Hematopoietic multipotent progenitor cell treated with erythropoietin and hydrocortisone succinate and interleukin-3 and kit ligand, for 15 days (in vitro differentiated cells): ENCODE results near the gene HEBP2.
"Not testable (repeated sequence)": the region's sequence is repeated elsewhere in the genome, so short reads cannot be mapped to it uniquely, and the experiment has no call there.

Experiments used
- DNase-seq: peaks from one replicate; pipeline ENCODE4 v3.0.0-alpha.2; 2015; ENCODE audit warnings: low spot score

Gene HEBP2, protein sequence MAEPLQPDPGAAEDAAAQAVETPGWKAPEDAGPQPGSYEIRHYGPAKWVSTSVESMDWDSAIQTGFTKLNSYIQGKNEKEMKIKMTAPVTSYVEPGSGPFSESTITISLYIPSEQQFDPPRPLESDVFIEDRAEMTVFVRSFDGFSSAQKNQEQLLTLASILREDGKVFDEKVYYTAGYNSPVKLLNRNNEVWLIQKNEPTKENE

DNA sequence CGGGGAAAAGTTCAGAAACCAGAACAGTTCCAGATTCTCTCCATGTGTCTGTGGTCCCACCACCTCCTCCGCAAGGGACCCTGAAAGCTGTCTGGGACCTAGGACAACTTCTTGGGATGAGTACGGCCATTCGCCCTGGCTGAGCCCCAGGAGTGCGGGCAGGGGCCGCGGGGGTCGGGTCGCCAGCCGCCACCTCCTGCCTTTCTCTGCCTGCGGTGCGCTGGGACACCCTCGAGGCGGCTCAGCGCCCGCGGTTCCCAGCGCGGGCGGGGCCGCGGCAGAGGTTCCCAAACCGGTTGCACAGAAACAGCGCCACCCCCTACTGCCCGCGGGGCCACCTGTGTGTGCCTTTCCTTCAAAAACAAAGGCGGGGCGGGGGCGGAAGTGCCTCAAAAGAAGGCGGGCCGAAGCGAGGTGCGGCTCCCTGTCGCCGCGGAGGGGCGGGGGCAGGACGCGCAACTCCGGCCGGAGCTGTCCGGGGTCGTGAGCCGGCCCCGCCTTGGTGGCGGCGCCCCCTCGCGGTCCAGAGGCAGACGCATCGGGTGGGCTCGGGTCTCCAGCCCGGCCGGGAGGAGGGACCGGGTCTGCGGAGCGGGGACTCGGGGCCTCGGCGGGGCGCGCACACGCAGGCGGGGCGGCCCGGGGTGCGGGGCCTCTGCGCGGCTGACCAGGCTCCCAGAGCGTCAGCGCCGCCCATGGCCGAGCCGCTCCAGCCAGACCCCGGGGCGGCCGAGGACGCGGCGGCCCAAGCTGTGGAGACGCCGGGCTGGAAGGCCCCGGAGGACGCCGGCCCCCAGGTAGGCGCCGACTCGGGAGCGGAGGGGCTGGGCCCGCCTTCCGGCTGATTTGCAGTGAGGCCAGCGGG is at the start of gene HEBP2:
HEBP2 (plus strand) TSS at position 423 of the 865 bp plus-strand sequence; CDS start at position 696, 273 bp downstream.
- peak; percentile 57 for DNase-seq

DNA sequence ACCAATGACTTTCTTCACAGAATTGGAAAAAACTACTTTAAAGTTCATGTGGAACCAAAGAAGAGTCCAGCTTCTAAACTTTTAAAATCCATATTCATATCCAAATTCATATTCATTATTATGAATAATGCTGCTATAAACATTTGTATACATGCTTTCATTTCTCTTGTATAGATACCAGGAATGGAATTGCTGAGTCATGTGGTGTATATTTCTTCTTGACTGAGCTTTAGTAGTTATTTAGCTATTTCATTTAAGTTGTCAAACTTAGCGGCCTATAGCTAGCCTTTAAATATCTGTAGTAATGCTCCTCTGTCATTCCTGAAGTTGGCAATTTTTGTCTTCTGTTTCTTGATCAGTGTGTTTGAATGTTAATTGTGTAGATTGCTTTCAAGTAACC is 46.1 kb upstream of the HEBP2 start:
- DNase-seq = no peak

DNA sequence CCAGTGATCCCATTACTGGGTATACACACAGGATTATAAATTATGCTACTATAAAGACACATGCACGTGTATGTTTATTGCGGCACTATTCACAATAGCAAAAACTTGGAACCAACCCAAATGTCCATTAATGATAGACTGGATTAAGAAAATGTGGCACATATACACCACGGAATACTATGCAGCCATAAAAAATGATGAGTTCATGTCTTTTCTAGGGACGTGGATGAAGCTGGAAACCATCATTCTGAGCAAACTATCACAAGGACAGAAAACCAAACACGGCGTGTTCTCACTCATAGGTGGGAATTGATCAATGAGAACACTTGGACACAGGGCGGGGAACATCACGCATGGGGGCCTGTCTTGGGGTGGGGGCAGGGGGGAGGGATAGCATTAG is 35.3 kb upstream of the HEBP2 start:
- not testable (repeated sequence) for DNase-seq

DNA sequence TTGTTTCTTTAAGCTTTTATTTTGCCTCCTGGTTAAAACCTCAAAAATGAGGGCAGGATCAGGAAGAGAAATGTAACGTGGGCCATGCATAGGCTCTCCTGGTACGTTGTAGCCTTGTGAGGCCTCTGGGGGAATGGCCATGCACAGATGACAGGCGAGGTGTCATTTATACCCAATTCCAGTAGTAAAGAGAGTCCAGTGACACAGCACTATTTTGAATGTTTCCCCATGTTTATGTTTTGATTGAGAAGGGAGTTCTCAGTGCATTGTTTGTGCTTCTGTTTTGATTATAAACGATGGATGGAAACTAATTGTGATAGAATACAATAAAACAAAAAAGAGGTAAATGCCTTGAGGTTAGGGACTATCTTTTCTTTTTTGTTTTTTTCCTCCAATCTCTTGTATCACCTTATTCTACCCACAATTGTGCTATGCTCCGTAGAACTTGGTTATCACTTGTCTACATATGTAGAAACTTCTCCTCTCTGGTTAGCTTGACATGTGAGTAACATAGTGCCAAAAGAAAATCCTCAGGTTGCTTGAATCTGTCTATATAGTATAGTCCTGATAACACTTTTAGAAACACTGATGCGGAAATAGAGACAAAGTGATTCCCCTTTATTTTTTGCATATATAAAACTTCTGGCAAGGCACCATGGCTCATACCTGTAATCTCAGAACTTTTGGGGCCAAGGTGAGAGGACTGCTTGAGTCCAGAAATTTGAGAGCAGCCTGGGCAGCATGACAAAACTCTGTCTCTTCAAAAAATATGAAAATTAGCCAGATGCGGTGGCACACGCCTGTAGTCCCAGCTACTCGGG is 33.2 kb upstream of the HEBP2 start:
- DNase-seq = no peak

DNA sequence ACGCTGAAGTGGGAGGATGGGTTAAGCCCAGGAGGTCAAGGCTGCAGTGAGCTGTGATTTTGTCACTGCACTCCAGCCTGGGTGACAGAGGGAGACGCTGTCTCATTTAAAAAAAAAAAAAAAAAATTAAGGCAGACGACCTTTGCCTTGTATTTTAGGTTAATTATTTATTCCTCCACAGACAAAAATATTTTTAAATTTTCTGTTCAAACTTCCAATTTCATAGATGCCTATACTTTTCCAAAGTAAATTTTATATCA is 32.6 kb upstream of the HEBP2 start:
- DNase-seq = no peak

DNA sequence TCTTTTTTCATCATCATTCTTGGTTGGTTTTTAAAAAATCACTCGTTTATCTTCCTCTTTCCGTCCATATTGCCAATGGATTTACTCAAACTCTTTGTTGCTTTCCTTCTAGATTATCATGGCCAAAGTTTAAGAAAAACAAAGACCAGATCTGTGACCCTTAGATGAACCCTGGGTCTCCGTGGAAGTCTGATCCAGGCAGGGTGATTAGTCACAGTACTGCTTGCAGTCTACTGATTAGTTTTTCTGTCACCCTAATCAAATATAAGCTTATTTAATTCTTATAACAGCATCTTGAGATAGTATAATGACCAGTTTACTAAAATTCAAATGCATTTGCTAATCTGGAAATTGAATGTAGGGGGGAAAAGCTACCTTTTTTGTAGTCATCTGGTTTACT is 32.3 kb upstream of the HEBP2 start:
- DNase-seq = no peak

DNA sequence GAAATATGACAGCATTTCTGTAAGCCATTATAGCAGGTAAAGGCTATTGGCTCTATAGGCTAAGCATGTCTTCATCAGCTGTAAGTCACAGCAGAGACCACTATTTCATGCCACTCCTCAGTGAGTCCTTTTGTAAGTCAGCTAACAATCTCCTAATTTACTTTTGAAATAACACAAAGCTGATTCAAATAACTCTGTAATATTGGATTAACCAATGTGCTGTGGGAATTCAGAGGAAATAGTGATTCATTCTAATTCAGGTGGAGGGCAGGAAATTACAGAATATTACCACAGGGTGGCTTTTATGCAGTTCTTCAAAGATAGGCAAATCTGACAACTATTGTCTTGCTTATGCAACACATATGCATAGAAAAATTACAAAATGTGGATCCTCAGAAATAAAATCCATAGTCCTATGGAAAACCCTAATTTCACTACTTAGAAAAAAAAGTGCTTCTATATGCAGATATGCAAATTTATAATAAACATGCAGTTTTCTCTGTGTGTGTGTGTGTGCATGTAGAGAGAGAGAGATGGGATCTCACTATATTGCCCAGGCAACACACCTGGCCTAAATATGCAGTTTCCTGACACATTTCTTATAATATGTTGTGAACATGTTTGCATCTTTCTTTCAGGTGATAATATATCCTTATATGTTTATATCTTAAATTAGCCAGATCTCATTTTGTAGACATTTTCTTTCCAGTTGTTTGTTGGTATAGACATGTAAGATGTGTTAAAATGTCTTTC is 31.1 kb upstream of the HEBP2 start:
- no peak for DNase-seq

DNA sequence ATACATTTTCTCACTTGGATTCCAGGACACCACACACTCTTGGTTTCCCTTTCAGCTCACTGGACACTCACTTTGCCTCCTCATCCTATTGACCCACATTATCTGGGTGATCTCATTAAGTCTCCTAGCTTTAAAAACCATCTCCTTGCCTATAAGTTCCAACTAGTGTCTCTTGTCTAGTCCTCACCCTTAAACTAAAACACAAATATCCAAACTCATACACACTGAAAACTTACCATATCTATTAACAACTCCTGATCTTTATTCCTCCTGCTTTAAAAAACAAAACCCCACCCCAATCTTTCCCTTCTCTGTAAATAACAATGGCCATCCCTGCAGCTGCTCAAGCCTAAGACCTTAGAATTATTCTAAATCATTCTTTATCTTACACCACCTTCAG is 29.8 kb upstream of the HEBP2 start:
- no peak for DNase-seq

DNA sequence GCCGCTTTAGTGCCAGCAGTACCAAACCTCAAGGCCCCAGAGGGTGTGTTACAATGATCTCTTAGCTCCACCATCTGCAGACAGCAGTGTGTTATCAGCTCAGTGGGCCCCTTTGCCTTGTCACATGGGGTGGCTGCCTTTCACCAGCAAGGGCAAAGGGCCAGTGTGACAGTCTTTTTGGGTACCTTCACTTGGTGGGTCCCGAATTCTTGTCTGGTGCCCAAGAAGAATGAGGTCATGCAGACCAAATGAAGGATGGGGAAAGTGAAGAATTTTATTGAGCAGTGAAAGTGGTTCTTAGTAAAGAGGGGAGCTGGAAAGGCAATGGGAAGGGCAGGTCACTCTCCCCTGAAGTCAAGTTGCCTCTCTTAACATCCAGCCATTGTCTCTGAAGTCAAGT is 29.2 kb upstream of the HEBP2 start:
- no peak for DNase-seq

DNA sequence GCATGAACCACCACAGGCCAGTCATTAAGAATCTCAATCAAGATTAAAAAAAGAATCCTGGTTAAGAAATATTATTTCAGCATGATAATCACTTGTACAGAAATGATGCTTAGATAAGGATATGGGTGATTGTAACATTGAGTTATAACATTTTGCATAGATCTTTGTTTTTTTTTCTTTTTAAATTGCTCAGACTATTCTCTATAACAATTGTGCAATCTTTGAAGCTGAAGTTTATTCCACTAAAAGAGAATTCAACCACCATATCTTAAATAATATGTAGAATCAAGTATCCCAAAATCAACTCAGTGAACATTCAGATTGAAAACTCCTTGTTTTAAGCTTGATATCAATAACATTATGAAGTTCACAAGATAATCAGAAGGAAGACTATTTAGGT is 27.0 kb upstream of the HEBP2 start:
- no peak for DNase-seq

DNA sequence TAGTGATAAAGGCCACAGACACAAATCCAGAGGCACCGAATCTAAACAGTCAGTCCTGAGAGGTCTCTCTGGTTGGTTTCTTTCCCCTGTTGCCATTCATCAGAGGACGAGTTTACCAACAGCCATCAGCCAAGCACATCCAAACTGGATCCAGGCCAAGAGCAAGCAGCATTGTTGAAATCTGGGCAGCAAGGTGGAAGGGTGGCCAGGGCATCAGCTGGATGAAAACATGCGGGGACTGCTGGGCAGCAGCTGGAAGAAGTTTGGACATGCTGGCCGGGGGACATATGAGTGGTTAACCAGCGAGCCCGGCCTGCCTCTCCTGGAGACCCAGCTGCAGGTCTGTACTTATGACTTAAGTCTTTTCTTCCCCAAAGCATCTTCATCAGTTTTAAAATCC is 26.2 kb upstream of the HEBP2 start, which contains the start of gene SMIM28:
SMIM28 (plus strand) TSS at position 62 of the 400 bp plus-strand sequence; CDS start at position 230, 168 bp downstream.
- no peak for DNase-seq

DNA sequence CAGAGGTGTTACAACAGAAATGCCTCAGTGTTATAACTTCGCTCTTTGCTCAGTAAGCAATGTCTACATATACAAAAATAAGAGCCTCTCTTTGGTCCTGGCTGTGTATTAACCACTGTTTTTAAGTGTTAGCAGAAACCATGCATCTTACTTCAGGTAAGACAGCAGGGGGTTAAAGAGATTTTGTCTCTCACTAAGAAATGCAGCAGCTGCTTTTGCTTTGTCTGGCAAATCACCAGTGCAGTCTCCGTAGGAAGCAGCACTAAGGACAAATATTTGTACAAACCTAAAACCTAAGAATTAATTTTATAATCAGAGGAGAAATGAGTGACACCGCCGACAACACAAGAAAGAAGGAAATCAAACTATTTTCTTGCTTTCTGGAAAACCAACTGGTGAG is 25.6 kb upstream of the HEBP2 start:
- no peak for DNase-seq

DNA sequence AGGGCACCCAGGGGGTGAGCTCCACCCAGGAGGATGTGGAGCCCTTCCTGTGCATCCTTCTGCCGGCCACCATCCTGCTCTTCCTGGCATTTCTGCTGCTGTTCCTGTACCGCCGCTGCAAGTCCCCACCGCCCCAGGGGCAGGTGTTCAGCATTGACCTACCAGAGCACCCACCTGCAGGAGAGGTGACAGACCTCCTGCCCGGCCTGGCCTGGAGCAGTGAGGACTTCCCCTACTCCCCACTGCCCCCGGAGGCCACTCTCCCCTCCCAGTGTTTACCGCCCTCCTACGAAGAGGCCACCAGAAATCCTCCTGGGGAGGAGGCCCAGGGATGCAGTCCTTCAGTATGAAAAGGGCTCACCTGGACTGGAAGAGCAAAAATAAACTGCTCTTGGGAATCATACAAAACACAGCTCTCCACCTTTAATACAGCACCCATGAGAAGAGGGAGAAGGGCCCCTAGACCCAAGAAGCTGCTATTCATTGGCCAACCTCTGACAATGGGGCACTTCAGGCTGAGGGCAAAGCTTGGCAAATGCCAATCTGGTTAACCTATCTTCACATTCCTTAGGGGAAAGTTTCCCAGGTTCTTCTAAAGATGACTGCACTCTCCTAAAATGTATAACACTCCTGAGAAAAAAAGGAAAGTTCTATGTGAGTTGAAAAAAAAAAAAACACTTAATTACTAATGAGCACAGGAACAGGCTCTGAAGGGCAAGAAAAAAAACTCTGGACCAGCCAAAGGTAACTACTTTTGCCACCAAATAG is 21.3 kb upstream of the HEBP2 start:
- no peak for DNase-seq

DNA sequence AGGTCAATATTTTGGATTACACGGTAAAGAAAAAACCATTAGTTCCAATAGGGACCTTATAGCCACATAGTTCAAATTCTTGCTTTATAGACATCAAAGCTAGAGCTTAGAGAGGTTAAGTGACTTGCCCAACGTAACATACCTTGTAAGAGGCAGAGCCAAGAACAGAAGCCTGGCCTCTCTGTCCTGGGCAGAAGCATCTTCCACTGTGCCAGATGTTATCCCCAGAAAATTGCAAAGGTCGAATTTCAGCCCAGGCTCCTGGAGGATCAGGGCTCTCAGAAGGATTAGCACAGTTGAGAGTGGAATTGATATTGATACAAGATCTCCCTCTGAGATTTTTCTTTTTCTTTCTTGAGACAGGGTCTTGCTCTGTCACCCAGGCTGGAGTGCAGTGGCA is 20.2 kb upstream of the HEBP2 start:
- no peak for DNase-seq

DNA sequence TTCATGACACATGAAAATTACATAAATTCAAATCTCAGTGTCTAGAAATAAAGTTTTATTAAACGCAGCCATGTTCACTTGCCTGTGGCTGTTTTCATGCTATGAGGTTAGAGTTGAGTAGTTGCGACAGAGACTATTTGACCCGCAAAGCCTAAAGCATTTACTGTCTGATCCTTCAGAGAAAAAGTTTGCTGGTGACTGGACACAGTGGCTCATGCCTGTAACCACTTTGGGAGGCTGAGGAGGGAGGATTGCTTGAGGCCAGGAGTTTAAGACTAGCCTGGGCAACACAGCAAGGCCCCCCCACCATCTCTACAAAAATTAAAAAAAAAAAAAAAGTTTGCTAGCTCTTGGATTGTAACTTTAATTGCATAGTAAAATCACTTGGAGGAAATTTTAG is 17.1 kb upstream of the HEBP2 start:
- DNase-seq = no peak

DNA sequence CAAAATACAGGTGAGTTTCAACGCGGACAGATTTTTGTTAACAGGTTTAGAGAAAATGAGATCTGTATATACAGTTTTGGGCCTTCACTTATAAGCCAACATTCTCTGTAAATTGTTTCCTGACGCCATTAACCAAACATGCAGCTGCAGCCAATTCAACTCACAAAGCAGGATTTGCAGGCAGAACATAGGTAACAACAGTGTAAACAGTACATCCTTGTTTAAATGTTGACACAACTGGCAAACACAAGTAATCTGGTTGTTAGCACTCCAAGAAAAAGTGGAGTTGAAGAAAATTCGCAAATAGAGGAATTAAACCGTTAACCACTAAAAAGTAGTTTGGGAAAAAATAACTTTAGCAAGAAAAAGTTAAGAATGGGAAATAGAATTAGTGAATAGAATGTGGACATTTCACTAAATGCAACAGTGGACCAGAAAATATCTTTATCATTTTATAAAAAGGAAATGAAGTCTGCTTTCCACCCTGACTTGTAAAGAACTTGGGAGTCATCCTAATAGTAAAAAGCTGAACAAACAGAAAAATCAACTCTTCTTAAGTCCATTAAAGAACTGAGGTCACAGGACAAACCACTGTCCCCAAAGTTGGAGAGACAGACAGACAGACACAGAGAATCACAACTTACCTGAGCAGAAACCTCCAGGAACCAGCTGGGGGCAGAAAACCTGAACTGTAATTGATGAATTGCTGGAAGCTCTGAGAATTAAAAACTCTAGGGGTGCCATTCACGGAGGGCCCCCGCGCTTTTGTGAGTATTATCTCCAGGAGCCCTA is 16.2 kb upstream of the HEBP2 start:
- no peak for DNase-seq

DNA sequence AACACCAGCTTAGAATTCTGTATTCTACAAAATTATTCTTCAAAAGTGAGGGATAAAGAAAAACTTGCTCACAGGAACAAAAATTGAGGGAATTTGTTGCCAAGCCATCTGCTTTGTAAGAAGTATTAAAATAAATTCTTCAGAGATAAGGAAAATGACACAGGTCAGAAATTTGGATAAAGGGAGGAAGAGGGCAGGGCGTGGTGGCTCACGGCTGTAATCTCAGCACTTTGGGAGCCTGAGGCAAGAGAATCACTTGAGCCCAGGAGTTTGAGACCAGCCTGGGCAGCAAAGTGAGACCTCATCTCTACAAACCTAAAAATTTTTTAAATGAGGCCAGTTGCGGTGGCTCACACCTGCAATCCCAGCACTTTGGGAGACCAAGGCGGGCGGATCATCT is 14.5 kb upstream of the HEBP2 start:
- DNase-seq = no peak

DNA sequence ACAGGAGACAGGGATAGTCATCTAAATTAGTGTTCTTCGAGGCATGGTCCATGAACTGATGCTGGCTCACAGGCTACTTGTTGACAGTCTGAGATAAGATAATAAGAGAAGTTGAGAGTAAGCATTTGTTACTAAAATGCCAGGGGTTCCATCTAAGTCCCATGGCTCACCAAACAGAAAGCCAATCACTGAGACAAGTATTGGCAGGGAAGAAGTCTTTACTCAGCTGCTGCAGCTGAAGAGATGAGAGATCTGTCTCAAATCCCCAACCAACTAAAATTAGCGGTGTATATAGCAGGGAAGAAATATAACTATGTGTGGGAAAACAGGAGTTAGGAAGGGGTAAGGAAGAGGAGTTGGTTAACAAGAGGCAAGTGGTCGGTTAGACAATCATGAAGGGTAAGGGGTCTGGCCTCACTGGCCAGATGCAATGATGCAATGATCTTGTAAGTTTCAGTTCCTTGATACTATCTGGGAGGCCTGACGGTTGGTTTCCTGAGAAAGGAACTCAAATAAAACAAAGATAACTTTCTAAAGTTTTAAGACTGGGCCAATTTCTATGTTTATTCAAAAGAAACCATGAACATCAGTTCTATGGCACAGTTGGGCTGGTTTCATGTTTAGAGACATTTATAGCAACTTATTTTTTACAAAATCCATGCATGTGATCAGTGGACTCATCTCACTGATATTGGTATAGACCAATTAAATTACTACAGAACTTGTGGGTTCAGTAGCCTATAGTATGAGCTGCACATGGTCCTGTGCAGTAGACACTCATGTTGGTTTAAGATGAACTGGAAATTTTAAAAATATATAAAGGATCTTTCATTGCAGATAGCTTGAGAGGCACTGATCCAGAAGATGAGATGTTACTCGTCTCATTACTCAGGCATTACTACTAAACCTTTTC is 9.9 kb upstream of the HEBP2 start:
- DNase-seq = no peak

DNA sequence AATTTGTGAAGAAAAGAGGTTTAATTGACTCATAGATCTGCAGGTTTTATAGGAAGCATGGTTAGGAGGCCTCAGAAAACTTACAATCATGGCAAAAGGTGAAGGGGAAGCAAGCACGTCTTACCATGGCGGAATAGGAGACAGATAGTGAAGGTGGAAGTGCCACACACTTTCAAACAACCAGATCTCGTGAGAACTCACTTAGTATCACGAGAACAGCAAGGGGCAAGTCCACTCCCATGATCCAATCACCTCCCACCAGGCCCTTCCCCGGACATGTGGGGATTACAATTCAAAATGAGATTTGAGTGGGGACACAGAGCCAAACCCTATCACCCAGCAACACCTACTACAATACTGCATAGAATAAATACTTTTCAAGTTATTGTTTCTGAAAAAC is 7.3 kb upstream of the HEBP2 start:
- no peak for DNase-seq
